IPS-20b (cell line): ENCODE data around the gene PCDHGC3.

ENCODE experiments used
- H3K27ac ChIP-seq: one replicate; pipeline ENCODE4 v1.5.1; 2013; ENCODE audit warnings: low read length
- H3K27me3 ChIP-seq: 2 replicates; pipeline ENCODE4 v1.6.1; 2013; ENCODE audit warnings: mild to moderate bottlenecking, low read length, inconsistent platforms; ENCODE audit not compliant: insufficient read depth
- H3K36me3 ChIP-seq: 2 replicates; pipeline ENCODE4 v1.6.1; 2013; ENCODE audit warnings: low read depth, mild to moderate bottlenecking, inconsistent platforms, low read length, moderate library complexity; ENCODE audit not compliant: insufficient read depth
- H3K4me1 ChIP-seq: 2 replicates; pipeline ENCODE4 v1.6.1; 2013; ENCODE audit warnings: mild to moderate bottlenecking, control low read depth, inconsistent platforms, low read length, moderate library complexity; ENCODE audit not compliant: insufficient read depth
- H3K4me3 ChIP-seq: 2 replicates; pipeline ENCODE4 v1.5.1; 2013; ENCODE audit warnings: mild to moderate bottlenecking, low read length, inconsistent platforms
- H3K9ac ChIP-seq: 2 replicates; pipeline ENCODE4 v1.6.1; 2013; ENCODE audit warnings: low read depth, mild to moderate bottlenecking, inconsistent platforms, low read length, moderate library complexity
- H3K9me3 ChIP-seq: 2 replicates; pipeline ENCODE4 v1.6.1; 2013; ENCODE audit warnings: mild to moderate bottlenecking, low read depth, low read length, inconsistent platforms; ENCODE audit not compliant: insufficient read depth

The PCDHGC3 gene

DNA sequence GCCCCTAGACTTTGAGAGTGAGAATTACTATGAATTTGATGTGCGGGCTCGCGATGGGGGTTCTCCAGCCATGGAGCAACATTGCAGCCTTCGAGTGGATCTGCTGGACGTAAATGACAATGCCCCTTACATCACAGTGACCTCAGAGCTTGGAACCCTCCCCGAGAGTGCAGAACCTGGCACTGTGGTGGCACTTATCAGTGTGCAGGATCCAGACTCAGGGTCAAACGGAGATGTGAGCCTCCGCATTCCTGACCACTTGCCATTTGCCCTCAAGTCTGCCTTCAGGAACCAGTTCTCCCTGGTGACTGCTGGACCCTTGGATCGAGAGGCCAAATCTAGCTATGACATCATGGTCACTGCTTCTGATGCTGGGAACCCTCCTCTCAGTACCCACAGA, 10.3 kb downstream of the PCDHGC3 start:
- H3K27me3 ChIP-seq: peaks cover 23% of the 10 kb centered on the region
- H3K27ac ChIP-seq: no peak overlapping the region
- no peaks in the 10 kb centered on the region for H3K9me3 ChIP-seq
- H3K9ac ChIP-seq: no peak overlapping the region
- H3K36me3 ChIP-seq: no peaks in the 10 kb centered on the region; the same call in 1 of the 2 replicates
- peak overlapping the region; percentile 87; the same call in 1 of the 2 replicates for H3K4me3 ChIP-seq
- H3K4me1 ChIP-seq: peaks cover 19% of the 10 kb centered on the region

DNA sequence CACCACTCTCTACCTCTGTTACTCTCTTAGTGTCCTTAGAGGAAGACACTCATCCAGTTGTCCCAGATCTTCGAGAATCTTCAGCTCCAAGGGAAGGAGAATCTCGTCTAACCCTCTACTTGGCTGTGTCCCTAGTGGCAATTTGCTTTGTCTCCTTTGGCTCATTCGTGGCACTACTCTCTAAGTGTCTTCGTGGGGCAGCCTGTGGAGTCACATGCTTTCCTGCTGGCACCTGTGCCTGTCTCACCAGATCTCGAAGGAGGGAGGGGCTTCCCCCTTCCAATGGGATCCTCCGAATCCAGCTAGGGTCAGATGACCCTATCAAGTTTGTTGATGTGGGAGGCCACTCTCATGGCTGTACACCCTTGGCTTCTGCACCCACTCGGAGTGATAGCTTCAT, 11.4 kb downstream of the PCDHGC3 start:
- H3K9me3 ChIP-seq: no peaks in the 10 kb centered on the region
- no peaks in the 10 kb centered on the region; the same call in 1 of the 2 replicates for H3K36me3 ChIP-seq

DNA sequence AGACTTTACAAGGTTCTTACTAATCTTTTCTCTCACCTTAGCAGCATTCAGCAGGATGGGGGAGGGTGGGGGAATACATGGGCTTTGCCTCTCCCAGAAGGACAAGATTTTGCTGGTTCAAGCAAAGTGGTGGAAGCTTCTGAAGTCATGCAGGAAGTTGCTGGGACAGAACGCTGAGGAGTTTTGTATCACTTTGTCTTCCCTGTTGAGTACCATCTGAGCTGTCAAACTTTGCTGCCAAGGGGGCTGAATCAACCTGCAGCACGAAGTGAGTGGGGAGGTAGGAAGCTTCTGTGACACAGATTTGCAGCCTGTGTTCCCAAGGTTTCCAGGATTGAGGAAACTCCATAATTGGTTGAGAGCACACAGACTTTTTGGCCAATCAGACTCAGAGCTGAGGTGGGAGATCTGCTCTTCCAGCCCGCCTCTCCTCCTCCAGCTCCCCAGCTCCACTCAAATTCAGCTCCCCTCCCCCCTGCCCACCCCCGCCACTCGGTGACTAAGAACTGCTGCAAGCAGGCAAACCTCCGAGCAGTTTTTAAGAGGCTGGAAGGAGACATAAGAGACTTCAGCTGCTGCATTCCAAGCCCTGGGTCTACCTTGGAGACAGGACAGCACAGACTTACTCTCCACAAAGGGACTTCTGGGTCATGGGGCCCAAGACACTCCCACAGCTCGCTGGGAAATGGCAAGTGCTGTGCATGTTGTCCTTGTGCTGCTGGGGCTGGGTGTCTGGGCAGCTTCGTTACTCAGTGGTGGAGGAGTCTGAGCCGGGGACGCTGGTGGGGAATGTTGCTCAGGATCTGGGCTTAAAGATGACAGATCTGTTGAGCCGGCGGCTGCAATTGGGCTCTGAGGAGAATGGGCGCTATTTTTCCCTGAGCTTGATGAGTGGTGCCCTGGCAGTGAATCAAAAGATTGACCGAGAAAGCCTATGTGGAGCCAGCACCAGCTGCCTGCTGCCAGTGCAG, 13.1 kb downstream of the PCDHGC3 start, which contains the start of gene PCDHGC5:
PCDHGC5 (plus strand) TSS at position 491 of the 971 bp plus-strand sequence; CDS start at position 651, 160 bp downstream.
- no peak within 1 kb of the TSS for H3K9ac ChIP-seq
- peaks cover 9% of the 10 kb centered on the region for H3K4me1 ChIP-seq
- H3K4me3 ChIP-seq: no peak within 1 kb of the TSS
- H3K27ac ChIP-seq: no peak within 1 kb of the TSS
- H3K36me3 ChIP-seq: no peaks in the 10 kb centered on the region; the same call in 1 of the 2 replicates
- H3K27me3 ChIP-seq: peaks cover 23% of the 10 kb centered on the region
- H3K9me3 ChIP-seq: no peaks in the 10 kb centered on the region

More for the DNA sequence above, 11.4 kb downstream of the PCDHGC3 start:
- H3K27me3 ChIP-seq: peaks cover 23% of the 10 kb centered on the region
- no peak overlapping the region for H3K27ac ChIP-seq
- no peak overlapping the region for H3K4me3 ChIP-seq
- H3K9ac ChIP-seq: no peak overlapping the region
- H3K4me1 ChIP-seq: peaks cover 19% of the 10 kb centered on the region

DNA sequence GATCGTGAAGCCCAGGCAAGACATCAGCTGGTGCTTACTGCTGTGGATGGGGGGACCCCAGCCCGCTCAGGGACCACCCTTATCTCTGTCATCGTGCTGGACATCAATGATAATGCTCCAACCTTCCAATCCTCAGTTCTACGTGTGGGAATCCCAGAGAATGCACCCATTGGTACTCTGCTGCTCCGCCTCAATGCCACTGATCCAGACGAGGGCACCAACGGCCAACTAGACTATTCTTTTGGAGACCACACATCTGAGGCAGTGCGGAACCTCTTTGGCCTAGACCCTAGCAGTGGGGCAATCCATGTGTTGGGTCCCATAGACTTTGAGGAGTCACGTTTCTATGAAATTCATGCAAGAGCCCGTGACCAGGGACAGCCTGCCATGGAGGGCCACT, 14.1 kb downstream of the PCDHGC3 start:
- no peaks in the 10 kb centered on the region; the same call in 1 of the 2 replicates for H3K36me3 ChIP-seq
- H3K9ac ChIP-seq: no peak overlapping the region
- no peaks in the 10 kb centered on the region for H3K9me3 ChIP-seq
- H3K27ac ChIP-seq: no peak overlapping the region
- peaks cover 12% of the 10 kb centered on the region for H3K4me1 ChIP-seq
- H3K4me3 ChIP-seq: no peak overlapping the region
- peaks cover 23% of the 10 kb centered on the region for H3K27me3 ChIP-seq

DNA sequence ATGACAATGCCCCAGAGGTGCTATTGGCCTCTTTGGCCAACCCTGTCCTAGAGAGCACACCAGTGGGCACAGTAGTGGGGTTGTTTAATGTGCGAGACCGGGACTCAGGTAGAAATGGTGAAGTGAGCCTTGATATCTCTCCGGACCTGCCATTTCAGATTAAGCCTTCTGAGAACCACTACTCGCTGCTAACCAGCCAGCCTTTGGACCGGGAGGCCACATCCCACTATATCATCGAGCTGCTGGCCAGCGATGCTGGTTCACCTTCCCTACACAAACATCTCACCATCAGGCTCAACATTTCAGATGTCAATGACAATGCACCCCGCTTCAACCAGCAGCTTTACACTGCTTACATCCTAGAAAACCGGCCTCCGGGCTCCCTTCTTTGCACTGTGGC, 14.5 kb downstream of the PCDHGC3 start:
- Histone ChIP-seq H3K4me3 (no peak overlapping the region), H3K27me3 (peaks cover 19% of the 10 kb centered on the region), H3K27ac (no peak overlapping the region), H3K9ac (no peak overlapping the region), H3K4me1 (peaks cover 16% of the 10 kb centered on the region), H3K36me3 (no peaks in the 10 kb centered on the region; the same call in 1 of the 2 replicates), H3K9me3 (no peaks in the 10 kb centered on the region)

DNA sequence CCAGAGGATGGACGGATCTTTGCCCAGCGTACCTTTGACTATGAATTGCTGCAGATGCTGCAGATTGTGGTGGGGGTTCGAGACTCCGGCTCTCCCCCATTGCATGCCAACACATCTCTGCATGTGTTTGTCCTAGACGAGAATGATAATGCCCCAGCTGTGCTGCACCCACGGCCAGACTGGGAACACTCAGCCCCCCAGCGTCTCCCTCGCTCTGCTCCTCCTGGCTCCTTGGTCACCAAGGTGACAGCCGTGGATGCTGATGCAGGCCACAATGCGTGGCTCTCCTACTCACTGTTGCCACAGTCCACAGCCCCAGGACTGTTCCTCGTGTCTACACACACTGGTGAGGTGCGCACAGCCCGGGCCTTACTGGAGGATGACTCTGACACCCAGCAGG, 15.0 kb downstream of the PCDHGC3 start:
- Histone ChIP-seq H3K9ac (no peak overlapping the region), H3K4me3 (no peak overlapping the region), H3K27ac (no peak overlapping the region), H3K9me3 (no peaks in the 10 kb centered on the region), H3K4me1 (peaks cover 21% of the 10 kb centered on the region), H3K36me3 (no peaks in the 10 kb centered on the region; the same call in 1 of the 2 replicates), H3K27me3 (peaks cover 14% of the 10 kb centered on the region)

DNA sequence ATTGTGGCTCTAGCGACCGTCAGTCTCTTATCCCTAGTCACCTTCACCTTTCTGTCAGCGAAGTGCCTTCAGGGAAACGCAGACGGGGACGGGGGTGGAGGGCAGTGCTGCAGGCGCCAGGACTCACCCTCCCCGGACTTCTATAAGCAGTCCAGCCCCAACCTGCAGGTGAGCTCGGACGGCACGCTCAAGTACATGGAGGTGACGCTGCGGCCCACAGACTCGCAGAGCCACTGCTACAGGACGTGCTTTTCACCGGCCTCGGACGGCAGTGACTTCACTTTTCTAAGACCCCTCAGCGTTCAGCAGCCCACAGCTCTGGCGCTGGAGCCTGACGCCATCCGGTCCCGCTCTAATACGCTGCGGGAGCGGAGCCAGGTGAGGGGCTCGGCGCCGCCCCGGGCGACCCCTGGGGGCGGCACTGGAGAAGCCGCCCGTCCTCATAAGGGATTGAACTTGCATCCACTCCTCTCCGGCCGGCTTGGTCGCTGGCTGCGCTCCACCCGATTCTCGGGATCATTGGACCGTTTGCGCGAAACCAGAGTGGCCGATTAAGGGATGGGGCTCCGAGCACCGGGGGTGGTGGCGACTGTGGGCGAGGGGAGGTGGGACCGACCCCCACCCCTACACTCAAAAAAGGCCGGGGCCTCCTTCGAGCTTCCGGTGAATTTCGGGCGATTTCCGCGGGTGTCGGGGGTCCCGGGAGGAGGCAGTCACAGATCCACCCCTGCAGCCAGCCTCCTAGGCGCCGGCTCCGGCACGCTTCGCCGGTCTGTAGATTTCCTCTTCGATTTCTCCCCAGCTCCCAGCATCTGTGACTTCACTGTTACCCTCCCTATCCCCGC, 15.8 kb downstream of the PCDHGC3 start:
- H3K36me3 ChIP-seq: no peaks in the 10 kb centered on the region; the same call in 1 of the 2 replicates
- peaks cover 29% of the 10 kb centered on the region for H3K4me1 ChIP-seq
- no peaks in the 10 kb centered on the region for H3K9me3 ChIP-seq
- H3K4me3 ChIP-seq: no peak overlapping the region
- H3K27ac ChIP-seq: no peak overlapping the region
- H3K9ac ChIP-seq: no peak overlapping the region
- H3K27me3 ChIP-seq: peaks cover 7% of the 10 kb centered on the region

DNA sequence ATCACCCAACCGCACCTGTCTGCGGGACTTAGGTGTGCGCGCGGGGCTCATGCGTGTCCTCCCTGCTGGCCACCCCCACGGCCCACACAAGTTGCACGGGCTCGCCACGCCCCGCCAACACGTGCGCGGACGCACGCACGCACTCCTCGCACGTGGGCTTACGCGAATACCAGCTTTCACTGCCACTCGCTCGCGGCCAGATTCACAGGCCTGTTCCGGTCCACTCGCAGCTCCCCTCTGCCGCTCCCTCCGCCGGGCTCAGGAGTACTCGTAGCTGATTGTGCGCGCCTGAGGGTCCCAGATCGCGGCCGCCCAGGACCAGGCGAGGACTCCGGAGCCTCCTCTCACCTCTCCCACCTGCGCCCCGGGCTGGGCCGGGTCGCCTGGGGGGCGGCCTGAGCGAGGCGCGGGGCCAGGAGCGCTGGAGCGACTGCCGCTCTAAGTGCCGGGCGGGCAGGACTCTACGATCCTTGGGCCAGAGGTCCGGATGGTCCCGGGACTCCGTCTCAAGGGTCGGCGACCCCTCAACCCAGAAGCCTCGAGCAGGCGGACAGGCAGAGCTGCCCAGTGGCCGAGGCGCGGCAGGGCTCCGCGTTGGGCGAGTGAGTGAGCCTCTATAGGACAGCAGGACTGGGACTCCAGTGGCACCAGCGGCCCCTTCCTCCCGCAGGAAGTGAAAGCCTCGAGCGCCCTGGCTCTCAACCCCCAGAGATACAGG, 16.6 kb downstream of the PCDHGC3 start:
- no peaks in the 10 kb centered on the region for H3K9me3 ChIP-seq
- no peak overlapping the region for H3K4me3 ChIP-seq
- no peaks in the 10 kb centered on the region for H3K27me3 ChIP-seq
- no peak overlapping the region for H3K27ac ChIP-seq
- H3K4me1 ChIP-seq: peaks cover 30% of the 10 kb centered on the region
- H3K36me3 ChIP-seq: no peaks in the 10 kb centered on the region; the same call in 1 of the 2 replicates
- no peak overlapping the region for H3K9ac ChIP-seq

DNA sequence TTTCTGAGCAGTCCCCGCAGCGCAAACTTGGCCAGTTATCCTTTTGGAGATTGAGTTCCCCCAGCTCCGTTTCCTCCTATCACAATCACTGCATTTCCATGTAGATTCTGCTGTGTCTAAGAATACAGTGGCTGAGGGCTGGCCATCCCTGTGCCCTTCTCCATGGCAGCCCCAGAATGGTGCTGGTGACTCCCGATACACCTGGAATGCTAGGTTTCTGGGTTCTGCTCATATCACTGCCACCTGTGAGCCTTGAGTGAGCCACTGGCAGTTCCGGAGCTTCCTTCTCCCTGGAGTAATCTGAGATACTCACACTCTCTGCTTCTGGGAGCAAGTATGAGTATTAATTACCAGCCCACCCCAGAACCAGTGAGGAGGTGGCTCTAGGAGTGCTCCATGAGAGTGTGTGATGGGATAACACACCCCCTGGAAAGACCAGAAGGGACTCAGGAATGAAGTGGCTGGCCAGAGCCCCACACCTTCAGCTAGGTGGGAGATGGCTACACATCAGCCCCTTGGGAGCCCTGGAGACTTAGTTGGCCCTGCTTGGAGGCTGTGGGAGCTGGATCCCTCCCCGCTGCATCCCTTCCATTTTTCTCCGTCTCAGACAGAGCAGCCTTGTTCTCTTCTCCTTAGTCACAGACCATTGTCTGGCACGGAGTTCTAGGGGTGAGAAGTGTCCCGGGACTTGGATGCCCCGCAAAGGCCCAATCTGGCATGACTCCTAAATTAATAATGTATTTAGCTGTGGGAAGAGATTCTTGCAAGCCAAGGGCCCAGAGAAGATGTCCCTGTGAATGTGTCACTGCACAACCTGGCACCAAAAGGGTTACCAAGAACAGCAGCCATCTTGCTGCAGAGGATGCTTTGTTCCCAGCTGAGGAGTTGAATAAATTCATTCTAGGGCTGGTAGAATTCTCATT, 18.0 kb downstream of the PCDHGC3 start:
- Histone ChIP-seq H3K27ac (no peak overlapping the region), H3K9me3 (no peaks in the 10 kb centered on the region), H3K4me3 (no peak overlapping the region; the same call in 1 of the 2 replicates), H3K36me3 (no peaks in the 10 kb centered on the region; the same call in 1 of the 2 replicates), H3K9ac (peak overlapping the region; percentile 28; the same call in 1 of the 2 replicates), H3K27me3 (no peaks in the 10 kb centered on the region), H3K4me1 (peaks cover 27% of the 10 kb centered on the region)

DNA sequence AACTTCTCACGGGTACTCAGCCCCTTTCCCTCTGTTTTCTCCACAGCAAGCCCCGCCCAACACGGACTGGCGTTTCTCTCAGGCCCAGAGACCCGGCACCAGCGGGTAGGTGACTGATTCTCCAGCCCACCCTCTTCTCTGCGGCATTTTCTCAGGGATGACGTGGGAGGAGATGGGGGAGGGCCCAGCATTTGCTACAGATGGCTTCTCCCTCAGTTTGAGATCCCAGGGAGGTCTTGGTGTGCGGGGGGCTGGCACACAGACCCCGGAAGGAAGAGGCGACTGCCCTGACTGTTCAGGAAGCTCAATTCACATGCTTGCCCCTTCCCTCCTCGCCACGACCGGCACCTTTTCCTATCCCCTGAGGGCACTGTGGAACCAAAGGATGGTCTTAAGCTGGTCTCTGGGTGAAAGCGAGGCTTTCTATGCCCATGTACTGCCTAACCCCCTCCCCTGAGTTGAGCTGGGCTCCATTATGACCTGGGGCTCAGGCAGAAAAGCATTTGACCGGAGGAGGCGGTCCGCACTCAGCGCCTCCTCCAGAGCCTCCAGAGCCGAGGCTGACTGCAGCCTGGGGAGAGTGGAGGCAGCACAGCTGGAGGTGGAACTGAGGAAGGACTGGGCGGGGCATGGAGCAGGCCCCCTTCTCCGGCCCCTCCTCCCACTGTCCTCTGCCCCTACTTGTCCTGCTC, 19.1 kb downstream of the PCDHGC3 start:
- Histone ChIP-seq H3K36me3 (no peaks in the 10 kb centered on the region; the same call in 1 of the 2 replicates), H3K27me3 (no peaks in the 10 kb centered on the region), H3K9ac (peak overlapping the region; percentile 28; the same call in 1 of the 2 replicates), H3K9me3 (no peaks in the 10 kb centered on the region), H3K27ac (peak overlapping the region; percentile 10), H3K4me1 (peaks cover 27% of the 10 kb centered on the region), H3K4me3 (peak overlapping the region; percentile 41)
